H4 (cell line): ENCODE results near the gene ADARB2. TPM values are rescaled to one million over a fixed set of nuclear protein-coding genes. Genes with fewer than 3 reads are reported as not detected.

Source experiments
- DNase-seq: peaks from one replicate; pipeline ENCODE4 v3.0.0-alpha.2; 2015; ENCODE audit warnings: low spot score
- total RNA-seq: library from RNA; depleted of rRNA; stranded (reverse); fragments of >200 nt; shearing (Covaris generic); gene quantifications from 2 replicates; pipeline ENCODE4 v1.2.3, GENCODE V29; 2014

The ADARB2 gene
- total RNA-seq, 1 experiment from 2014 or later = 0.21 TPM

DNA sequence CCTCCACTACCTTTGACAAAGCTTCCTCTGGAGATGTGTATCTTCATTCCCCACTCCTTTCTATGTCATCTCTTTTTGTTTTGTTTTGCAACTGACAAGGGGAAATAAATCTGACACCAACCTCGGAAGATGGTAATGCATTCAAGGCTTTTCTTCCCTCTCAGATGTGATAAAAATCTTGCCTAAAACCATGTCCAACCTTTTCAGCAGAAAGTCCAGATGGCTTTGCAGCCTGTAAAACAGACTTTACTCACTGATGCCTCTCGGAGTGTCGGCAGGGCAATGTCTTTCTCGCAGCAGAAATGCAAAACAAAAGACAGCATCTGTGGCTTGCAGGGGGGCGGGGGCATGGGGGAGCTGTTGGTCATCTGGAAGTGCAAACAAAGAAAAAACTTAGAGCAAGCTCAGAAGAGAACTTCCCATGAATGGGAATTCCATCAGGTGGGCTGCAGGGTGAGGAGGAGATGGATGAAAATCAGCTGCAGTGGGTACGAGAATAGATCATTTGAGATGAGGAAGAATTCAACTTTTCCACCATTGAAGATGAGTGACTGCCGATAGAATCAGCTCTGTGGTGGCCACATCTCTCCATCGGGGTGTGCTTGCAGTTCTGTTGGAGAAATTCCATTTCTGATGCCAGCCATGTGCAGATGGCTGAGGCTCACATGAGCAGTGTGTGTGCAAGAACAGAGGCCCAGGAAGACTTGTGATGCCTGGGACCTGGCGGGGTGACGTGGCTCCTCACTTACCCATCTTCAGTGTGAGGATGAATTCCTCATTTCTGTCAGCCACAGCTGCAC, 443.5 kb downstream of the ADARB2 start:
- no peak for DNase-seq

DNA sequence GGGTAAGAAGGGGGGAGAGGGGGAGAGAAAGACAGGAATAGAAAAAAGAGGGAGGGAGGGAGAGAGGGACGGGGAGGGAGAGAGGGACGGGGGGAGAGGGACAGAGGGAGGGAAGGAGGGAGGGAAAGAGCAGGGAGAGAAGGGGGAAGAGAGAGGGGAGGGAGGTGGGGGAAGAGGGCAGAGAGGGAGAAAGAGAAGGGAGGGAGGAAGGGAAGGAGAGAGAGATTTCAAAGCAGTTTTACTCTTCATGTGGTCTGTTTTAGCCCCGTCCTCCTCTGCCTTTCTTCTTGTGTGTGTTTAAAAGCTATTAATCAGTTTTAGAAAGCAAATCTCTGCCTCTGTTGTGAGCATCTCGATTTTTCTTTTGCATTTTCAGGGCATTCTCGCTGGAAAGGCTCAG, 444.2 kb downstream of the ADARB2 start:
- no peak for DNase-seq

DNA sequence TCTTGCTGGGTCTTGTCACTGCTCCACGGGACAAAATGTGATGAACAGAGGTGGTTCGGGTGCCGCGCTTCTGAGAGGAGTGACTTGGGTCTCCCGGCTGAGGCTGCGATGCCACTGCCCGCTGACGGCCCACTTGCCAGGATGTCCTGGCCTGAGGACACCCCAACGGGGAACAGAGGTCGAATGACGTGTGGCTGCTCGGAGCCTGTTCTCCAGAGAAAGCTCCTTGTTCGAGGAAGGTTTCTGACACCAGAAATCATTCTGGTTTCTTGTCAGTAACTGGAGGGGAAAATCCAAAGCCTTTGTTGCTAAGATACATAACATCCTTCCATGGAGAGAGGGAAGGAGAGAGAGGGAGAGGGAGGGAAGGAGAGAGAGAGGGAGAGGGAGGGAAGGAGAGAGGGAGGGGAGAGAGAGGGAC, 444.7 kb downstream of the ADARB2 start:
- no peak for DNase-seq

DNA sequence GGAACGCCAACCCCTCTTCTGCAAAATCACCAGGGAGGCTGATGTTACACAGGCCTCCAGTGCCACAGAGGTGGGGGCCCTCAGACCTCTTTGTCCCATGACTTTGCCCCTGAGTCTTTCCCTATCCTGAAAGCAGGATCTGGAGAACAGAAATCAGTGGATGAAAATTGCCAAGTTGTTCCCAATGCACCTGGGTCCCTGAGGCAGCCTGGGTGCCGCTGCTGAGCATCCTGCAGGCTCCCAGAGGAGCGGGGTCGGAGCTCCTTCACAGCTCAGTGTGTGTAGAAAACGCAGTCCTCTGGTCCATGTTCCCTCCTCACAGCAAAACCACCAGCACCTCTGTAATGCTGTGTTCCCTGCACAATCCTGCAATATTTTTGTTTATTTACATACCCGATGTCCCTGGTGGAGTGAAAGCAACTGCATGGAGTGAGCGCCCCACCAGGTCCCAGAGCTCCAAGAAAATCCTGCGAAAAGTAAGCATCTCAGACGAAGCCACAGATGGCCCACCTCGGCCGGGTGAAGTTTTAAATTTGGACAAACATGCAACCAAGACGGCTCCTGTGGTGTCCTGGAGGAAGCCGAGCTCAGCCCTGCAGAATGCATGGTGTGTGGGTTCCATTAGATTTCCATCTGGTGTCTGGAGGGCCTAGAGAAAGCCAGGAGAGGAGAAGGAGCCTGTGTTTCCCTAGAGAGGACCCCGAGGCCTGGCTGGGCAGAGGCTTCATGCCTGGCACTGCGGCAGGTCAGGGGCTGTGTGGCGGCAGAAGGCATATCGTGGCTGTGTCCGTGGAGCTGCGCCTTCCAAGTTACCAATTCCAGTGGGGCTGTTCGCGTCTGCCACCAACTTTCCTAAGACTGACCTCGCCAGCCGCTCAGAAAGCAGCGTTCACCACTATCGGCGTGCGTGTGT, 445.9 kb downstream of the ADARB2 start:
- no peak for DNase-seq

DNA sequence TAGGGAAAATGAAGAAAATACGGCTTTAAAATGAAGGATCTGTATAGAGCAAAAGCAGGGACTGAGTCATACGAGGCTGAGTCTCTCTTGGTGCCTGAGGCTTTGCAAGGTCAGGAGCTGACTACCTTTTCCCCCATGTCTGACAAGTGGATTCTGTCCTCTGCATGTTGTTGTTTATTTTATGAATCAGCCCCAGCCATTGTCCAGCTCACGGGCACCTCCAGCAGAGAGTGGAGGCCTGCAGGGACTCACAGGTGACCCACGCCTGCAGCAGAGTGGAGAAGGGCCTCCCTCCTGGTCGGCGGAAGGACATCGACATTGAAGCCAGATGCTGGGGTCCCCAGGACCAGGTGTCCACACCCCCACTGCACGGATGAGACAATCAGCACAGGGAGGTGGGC, 447.3 kb downstream of the ADARB2 start:
- DNase-seq = no peak

DNA sequence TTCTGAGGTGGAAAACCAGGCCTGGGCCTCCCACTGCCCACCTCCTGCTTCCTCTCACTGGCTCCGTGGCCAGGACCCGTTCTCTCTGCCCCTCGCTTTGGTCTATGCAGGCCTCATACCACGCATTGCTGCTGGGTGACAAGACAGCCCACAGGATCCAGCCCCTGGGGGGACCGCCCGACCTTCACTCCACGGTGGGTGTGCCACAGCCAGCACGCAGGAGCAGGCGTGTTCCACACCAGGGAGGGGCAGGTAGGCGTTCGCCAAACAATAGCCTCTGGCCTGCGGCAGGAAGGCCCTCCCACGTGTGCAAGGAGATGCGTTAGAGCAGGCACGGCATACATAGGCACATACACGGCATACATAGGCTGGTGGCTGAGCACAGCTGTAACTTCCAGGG, 447.7 kb downstream of the ADARB2 start:
- peak; percentile 13 for DNase-seq

DNA sequence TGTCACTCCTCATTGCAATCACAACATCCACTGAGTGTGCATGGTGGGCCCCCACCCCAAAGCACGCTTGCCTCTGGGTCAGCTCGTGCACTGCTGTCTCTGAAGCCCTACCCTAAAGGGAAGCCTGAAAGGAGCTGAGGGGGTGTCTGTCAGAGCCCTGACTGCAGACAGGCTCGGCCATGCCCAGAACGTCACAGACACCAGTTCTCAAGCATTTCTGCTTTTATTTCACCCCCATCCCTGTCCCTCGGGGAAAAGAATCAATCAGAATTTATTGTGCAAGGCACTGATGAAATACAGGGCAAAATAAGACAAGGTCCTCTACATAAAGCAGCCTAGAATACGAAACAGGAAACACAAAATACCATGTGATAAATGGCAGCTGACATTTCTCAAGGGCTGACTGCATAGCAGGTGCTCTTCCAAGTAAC, 449.3 kb downstream of the ADARB2 start:
- DNase-seq = no peak

DNA sequence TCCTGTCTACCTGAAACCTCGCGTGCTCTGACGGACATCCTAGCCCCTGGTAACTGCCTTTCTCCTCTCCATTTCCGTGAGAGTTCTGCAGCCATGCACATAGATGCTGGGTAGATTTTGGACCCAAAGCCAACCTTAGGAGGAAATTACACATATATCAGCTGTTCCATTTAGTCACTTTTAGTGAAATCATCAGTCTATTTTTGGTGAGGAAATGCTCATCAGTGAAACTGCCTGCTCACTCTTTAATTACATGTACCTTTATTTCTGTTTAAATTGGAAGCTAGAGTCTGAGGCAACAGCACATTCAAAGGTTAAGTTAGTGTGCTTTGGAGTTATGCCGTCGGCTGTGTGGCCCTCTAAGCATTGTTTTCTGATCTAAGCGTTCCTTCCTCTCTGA, 449.8 kb downstream of the ADARB2 start:
- DNase-seq = no peak

DNA sequence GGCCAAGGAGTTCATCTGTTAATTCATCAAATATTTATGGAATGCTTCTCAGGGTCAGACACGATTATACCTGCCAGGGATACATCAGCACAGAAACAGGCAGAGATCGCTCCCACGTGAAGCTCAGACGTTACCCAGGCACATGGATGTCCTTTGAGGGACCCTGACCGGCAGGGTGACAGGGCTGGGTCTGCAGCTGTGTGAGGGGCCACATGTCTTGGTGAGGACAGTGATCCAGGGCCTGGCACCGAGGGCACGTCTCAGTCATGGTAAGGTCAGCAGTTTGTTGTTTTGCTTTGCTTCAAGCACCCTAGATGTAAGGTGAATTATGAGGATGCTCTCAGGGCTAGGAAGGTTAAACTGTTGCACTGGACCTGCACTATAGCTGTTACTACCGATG, 453.2 kb downstream of the ADARB2 start:
- DNase-seq = no peak

DNA sequence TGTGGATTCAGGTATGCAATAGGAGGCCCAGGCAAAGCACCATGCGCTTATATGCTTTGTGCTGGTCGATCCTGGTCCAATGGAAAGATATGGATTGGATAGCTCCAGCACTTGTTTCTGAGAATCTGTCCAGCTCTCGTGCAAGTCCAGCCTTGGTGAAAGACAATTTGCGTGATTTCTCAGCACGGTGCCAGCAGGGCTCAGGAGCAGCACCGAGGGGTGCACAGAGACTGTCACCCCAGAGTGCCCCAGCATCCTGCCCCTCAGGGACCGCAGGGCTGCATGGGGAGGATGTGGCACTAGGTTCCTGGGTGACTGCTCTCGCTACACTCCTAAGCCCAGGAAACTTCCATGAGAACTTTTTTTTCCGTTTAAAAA, 455.9 kb downstream of the ADARB2 start:
- no peak for DNase-seq

DNA sequence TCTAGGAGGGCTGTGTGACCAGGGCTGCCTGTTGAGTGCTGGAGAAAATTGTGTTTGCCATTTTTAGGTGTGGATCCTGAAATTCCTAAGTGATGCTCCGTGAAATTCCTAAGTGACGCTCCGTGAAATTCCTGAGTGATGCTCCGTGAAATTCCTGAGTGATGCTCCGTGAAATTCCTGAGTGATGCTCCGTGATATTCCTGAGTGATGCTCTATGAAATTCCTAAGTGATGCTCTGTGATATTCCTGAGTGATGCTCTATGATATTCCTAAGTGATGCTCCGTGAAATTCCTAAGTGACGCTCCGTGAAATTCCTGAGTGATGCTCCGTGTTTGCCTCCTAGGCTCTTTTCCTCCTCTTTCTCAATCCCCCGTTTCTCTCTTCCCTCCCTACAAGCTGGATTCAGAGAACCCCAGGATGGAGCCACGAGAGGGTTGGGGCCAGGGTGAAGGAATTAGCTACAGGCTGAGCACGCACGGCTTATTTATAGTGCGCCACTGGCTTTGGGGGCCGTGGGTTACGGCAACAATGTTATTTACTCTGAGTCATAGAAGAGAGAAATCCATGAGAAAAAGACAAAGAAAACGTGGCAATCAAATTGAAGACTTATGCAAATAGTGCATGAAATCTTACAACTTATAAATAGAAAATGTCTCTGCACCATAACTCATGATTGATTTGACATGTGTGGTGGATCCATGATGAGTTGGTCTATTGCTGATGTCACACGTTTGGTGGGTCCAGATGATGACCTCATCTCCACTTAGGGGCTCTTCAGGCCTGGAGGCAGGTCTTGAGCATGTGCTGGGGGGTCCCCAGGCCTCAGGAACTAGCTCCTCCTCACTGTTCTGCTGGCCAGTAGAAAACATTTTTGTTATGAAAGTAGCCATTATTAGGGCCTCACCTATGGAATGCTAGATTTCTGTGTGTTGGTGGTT, 456.6 kb downstream of the ADARB2 start:
- DNase-seq = no peak

DNA sequence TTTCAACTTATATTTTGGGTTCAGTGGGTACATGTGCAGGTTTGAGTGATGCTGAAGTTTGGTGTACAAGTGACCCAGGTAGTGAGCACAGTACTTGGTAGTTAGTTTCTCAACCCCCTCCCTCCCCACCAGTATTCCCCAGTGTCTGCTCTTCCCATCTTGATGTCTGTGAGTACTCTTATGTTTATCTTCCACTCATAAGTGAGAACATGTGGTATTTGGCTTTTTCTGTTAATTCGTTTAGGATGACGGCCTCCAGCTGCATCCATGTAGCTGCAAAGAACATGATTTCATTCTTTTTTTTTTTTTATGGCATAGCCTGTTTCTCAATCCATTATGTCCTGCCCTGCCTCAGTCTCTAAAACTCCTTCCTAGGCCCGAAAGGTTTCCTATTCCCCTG, 459.0 kb downstream of the ADARB2 start:
- no peak for DNase-seq

DNA sequence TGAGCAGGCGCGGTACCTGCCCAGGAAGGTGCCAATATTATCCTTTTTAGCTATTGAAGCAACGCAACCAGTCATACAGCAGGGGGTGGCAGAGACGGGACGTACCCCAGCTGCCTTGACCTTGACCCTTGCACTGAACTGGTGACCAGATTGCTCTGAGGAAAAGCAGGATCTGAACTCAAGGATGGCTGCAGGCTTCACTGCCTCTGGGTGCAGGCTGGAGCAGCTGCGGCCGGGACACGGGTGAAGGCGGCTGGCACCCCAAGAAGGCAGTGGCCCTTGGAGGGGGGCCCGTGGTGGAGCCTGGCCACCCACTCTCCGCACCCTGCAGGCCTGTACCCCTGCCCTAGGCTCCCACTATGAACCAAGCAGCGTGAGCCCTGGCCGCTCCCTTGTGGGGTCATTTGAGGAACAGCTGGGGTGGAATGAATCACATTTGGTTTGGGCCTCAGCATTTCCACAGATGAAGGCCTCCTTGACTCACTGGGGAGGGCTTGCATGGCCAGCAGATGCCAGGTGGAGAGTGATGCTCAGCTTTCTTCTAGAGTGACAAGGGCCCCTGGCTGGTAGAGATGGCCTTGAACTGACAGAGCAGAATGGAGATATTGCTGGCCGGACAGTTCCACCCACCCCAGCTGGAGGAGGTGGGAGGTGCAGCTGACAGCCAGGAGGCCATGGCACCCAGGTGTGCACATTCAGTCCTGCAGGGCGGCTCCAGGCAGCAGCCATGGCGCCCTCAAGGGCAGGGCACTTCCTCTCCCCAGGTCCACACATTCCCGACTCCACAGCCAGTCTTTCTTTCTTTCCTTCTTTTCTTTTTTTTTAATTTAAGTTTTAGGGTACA, 462.4 kb downstream of the ADARB2 start:
- no peak for DNase-seq

DNA sequence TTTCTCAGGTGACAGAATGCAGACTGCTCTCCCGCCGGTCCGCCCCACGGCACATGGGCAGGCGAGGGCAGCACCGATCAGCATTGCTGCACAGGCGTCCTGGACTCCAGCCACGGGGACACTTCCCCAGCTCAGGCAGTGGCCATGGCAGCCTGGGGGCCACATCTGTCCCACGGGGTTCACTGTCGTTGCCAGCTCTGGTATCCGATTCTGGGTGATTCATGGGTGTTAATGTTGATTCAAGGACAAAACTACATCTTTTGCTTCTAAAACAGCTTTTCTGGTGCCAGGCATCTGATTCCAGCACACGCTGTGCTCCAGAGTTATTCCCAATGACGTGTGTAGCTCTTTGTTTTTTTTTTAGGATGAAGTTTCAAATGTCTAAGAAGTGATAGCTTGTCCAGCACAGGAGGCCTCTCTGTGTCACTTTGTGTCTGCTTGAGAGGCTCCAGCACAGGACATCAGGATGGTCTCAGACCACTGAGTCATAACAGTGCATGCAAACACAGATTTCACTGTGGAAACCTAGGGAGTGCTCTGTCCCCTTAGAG, 463.1 kb downstream of the ADARB2 start:
- DNase-seq = no peak

DNA sequence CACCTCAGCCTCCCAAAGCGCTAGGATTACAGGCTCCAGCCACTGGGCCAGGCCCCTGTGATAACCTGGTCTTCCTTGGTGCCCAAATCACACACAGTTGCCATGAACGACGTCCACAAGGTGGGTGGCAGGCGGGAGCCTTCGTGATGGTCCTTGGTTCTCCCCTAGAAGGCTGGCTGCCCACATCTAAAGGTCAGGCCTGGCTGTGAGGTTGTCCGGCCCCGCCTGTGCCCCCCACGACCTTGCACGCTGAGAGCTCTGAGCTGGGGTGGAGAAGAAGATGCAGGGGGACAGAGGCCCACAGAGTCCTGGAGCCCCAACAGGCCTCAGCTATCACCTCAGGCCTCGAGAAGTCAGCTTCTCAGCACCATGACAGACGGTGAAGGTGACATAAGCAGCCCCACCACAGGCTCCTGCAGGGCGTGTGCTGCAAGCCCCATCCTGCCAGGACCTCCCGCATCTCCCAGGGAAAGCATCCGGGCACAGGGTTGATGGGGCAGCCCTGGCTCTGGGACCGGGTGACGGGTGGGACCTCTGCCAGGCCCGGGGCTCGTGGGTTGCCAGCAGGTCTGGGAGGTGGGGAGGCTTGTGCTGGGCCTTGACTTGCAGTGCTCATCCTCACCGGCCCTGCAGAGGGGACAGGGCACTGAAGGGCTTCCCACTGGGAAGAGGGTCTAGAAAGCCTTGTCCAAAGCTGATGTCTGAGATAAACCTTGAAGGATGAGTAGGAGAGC, 463.8 kb downstream of the ADARB2 start:
- DNase-seq = no peak

DNA sequence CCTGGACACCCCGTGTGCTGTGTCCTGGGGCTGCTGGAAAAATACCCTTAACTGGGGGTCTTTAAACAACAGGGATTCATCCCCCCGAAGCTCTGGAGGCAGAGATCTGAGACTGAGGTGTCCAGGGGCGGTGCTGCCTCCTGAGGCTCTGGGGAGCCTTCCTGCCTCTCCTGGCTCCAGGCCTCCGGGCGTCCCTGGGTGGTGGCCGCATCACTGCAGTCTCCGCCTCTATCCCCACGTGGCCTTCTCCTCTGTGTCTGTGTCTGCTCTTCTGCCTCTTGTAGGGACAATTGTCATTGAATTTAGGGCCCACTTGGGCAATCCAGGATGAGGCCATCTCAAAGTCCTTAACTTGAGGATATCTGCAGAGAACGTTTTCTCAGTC, 464.6 kb downstream of the ADARB2 start:
- no peak for DNase-seq

DNA sequence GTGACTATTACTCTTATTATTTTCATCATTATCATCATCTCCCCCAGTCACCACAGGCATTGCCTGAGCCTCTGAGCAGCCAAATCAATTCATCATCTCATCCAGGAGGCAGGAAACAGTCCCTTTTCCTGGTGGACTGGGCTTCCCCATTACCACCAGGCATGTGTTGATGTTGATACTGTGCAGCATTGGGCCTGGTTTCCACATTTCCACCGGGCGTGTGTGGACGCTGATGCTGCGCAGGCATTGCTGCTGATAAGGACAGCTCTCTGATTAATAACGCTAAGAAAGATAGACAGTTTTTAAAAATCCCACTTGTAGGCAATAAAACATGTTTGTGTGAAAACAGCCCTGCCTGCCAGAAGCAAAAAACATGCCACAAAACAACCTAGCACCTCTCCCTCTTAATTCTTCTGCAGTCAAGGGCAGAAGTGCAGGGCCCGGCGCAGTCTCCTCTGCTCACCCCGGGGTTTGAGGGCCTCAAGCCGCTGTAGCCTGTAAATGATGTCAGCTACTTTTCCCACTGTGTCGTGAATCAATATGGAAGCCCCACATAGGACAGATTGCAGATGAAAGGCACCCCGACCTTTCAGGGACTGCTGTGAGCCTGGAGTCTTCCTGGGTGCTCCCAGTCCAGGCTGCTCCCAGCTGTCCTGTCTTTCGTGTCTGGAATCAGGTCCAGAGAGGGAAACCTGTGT, 465.1 kb downstream of the ADARB2 start:
- no peak for DNase-seq

DNA sequence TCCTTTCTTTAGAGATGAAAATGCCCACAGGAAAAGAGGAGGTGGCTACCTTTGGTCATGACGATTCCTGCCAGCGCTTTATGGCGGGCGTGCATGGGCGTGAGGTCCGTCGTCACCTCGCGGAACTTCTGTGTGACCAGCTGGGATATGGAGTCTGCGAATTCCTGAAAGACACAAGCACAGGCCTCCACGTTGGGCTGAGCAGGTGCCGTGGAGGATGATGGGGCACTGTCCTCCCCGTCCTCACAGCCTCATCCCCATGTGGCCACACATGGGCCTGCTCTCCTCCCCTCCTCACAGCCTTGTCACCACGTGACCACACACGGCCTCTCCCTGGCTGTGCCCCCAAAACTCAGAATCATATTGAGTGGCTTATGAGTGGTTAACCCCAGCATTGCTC, 466.4 kb downstream of the ADARB2 start:
- DNase-seq = no peak

DNA sequence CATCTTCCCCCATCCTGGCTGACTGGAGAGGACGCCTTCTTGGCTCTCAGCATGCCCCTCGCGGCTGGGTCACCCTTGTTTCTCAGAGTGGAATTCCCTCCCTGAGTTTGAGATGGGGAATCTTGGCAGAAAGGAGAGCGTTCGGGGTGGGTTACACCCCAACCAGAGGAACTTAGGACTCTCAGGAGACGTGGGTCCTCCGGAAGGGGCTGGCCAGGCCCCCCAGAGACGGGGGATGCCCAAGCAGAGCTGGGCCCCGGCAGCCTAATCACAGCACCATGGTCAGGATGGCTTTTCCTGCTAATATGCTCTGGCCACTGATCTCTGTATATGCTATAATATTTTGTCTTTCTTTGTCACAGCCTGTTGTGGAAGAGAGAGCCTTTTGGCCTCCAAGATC, 466.8 kb downstream of the ADARB2 start:
- no peak for DNase-seq
